ENCODE measurements around the gene CFD. TPM values are rescaled to one million over a fixed set of nuclear protein-coding genes. Genes with fewer than 3 reads are reported as not detected.

The CFD gene
- total RNA-seq, 1 donor from 2014 or later, result not detected

DNA sequence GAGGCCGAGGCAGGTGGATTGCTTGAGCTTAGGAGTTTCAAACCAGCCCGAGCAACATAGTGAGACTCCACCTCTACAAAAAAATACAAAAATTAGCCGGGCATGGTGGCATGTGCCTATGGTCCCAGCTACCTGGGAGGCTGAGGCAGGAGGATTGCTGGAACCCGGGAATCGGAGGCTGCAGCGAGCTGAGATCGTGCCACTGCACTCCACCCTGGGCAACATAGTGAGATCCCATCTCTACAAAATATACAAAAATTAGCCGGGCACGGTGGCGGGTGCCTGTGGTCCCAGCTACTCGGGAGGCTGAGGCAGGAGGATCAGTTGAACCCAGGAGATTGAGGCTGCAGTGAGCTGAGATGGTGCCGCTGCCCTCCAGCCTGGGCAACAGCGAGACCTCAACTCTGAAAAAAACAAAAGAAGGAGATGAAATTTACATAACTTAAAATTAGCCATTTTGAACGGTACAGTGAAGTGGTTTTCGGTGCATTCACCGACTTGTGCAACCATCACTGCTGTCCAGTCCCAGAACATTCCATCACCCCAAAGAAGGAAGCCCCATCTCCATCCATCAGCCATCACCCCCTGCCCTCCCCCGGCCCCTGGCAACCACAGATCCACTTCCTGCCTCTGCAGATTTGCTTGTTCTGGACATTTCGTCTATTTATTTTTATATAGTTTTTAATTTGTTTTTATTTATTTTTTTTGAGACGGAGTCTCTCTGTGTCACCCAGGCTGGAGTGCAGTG lies 33.4 kb upstream of the CFD start:
- Mint-ChIP-seq H3K9me3 (no peaks in the 10 kb centered on the region), H3K27ac (no peak overlapping the region), H3K27me3 (ENCODE audit: insufficient read depth, low read depth) (peaks cover 8% of the 10 kb centered on the region), H3K4me1 (peaks cover 10% of the 10 kb centered on the region), H3K4me3 (no peak overlapping the region), H3K36me3 (no peaks in the 10 kb centered on the region)
- no peak overlapping the region for H3K4me2 ChIP-seq
- H3K27ac ChIP-seq, result no peak overlapping the region
- no peak overlapping the region for H3K4me3 ChIP-seq
- no peaks in the 10 kb centered on the region for H3K36me3 ChIP-seq
- TF ChIP-seq EZH2phosphoT487 (IDR thresholded peaks at IDR 0.05) (no peak), EZH2 (IDR thresholded peaks at IDR 0.05) (no peak)
- TF ChIP-seq, protein P1, sequence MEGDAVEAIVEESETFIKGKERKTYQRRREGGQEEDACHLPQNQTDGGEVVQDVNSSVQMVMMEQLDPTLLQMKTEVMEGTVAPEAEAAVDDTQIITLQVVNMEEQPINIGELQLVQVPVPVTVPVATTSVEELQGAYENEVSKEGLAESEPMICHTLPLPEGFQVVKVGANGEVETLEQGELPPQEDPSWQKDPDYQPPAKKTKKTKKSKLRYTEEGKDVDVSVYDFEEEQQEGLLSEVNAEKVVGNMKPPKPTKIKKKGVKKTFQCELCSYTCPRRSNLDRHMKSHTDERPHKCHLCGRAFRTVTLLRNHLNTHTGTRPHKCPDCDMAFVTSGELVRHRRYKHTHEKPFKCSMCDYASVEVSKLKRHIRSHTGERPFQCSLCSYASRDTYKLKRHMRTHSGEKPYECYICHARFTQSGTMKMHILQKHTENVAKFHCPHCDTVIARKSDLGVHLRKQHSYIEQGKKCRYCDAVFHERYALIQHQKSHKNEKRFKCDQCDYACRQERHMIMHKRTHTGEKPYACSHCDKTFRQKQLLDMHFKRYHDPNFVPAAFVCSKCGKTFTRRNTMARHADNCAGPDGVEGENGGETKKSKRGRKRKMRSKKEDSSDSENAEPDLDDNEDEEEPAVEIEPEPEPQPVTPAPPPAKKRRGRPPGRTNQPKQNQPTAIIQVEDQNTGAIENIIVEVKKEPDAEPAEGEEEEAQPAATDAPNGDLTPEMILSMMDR (IDR thresholded peaks at IDR 0.05), result no peak
- no peak overlapping the region for H3K9ac ChIP-seq
- peaks cover 16% of the 10 kb centered on the region for H3K4me1 ChIP-seq
- no peaks in the 10 kb centered on the region for H3K9me3 ChIP-seq (ENCODE audit: low read depth)
- H3K27me3 ChIP-seq, result no peaks in the 10 kb centered on the region
- no peak for DNase-seq (ENCODE audit: low spot score)
- no peaks in the 10 kb centered on the region for H4K20me1 ChIP-seq (ENCODE audit: low read depth)
- no peak overlapping the region for H2AFZ ChIP-seq (replicated peaks)
- peaks cover 7% of the 10 kb centered on the region for H3K79me2 ChIP-seq (ENCODE audit: low read depth)
- peaks cover 16% of the 10 kb centered on the region for H3F3A ChIP-seq (ENCODE audit: low read depth)

DNA sequence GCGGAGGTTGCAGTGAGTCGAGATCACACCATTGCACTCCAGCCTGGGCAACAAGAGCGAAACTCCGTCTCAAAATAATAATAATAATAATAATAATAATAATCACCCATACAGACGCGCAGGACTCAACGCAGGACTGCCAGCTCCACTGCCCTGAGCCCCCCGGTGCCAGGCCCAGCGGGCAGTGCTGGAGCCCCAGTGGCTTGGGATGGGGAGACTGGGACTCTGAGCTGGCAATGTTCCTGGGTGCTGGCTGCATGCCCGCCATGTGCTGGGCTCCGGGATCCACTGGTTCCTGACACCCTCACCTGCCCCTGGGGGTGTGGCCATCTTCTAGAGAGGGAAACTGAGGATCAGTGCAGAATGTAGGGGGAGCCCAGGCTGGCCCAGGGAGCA lies 32.2 kb upstream of the CFD start:
- no peak for DNase-seq (ENCODE audit: low spot score)
- H3K79me2 ChIP-seq (ENCODE audit: low read depth), result no peaks in the 10 kb centered on the region
- H3K27me3 Mint-ChIP-seq (ENCODE audit: insufficient read depth, low read depth), result peaks cover 8% of the 10 kb centered on the region
- H3F3A ChIP-seq (ENCODE audit: low read depth), result peaks cover 14% of the 10 kb centered on the region
- no peak overlapping the region for H3K4me3 Mint-ChIP-seq
- peaks cover 10% of the 10 kb centered on the region for H3K4me1 Mint-ChIP-seq
- H3K9me3 ChIP-seq (ENCODE audit: low read depth), result no peaks in the 10 kb centered on the region
- no peak overlapping the region for H3K4me3 ChIP-seq
- TF ChIP-seq EZH2phosphoT487 (IDR thresholded peaks at IDR 0.05) (no peak), EZH2 (IDR thresholded peaks at IDR 0.05) (no peak)
- TF ChIP-seq, protein P1 (IDR thresholded peaks at IDR 0.05), result no peak
- no peaks in the 10 kb centered on the region for H4K20me1 ChIP-seq (ENCODE audit: low read depth)
- H3K36me3 Mint-ChIP-seq, result no peaks in the 10 kb centered on the region
- H3K4me1 ChIP-seq, result peaks cover 16% of the 10 kb centered on the region
- no peak overlapping the region for H3K27ac Mint-ChIP-seq
- H3K9ac ChIP-seq, result no peak overlapping the region
- no peaks in the 10 kb centered on the region for H3K27me3 ChIP-seq
- no peak overlapping the region for H3K4me2 ChIP-seq
- no peaks in the 10 kb centered on the region for H3K36me3 ChIP-seq
- H3K9me3 Mint-ChIP-seq, result no peaks in the 10 kb centered on the region
- H2AFZ ChIP-seq (replicated peaks), result no peak overlapping the region
- H3K27ac ChIP-seq, result no peak overlapping the region

DNA sequence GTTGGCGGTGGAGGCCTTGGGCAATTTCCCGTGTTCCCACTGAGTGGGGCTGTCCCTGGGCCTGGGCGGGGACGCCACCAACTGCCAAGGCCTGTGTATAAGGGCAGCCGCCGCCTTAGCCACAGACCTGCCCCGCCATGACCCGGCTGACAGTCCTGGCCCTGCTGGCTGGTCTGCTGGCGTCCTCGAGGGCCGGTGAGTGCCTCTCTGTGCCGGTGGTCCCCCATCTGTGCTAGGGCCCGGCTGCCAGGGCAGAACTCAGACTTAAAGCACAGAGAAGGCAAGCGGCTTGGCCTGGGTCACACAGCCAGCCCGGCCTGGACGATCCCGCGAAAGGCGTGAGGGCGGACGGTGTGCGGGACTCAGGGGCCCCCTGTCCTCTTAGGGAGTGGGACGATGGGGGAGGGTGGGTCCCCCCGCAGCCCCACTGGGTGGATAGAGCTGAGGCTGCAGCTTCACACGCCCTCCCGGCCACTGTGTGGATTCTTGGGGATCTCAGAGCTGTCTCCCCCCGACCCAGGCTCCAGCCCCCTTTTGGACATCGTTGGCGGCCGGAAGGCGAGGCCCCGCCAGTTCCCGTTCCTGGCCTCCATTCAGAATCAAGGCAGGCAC lies 31.6 kb upstream of the CFD start, which contains the start of gene AZU1:
TSS of gene AZU1 (plus strand) at position 128 of the 612 bp plus-strand sequence. CDS start at position 138, 10 bp downstream.
- Mint-ChIP-seq H3K9me3 (no peaks in the 10 kb centered on the region), H3K36me3 (no peaks in the 10 kb centered on the region), H3K4me1 (peaks cover 10% of the 10 kb centered on the region), H3K27ac (no peak within 1 kb of the TSS), H3K4me3 (no peak within 1 kb of the TSS), H3K27me3 (ENCODE audit: insufficient read depth, low read depth) (peaks cover 8% of the 10 kb centered on the region)
- no peaks in the 10 kb centered on the region for H3K27me3 ChIP-seq
- H3K4me2 ChIP-seq, result no peak within 1 kb of the TSS
- H3K9me3 ChIP-seq (ENCODE audit: low read depth), result no peaks in the 10 kb centered on the region
- H3K36me3 ChIP-seq, result no peaks in the 10 kb centered on the region
- no peak within 1 kb of the TSS for H3K27ac ChIP-seq
- H3K4me1 ChIP-seq, result peaks cover 11% of the 10 kb centered on the region
- peaks cover 9% of the 10 kb centered on the region for H3F3A ChIP-seq (ENCODE audit: low read depth)
- no peaks in the 10 kb centered on the region for H4K20me1 ChIP-seq (ENCODE audit: low read depth)
- H2AFZ ChIP-seq (replicated peaks), result no peak within 1 kb of the TSS
- TF ChIP-seq EZH2phosphoT487 (IDR thresholded peaks at IDR 0.05), result no peak
- TF ChIP-seq, protein P1 (IDR thresholded peaks at IDR 0.05), result no peak
- TF ChIP-seq EZH2 (IDR thresholded peaks at IDR 0.05), result no peak
- DNase-seq (ENCODE audit: low spot score), result no peak
- H3K79me2 ChIP-seq (ENCODE audit: low read depth), result no peaks in the 10 kb centered on the region
- H3K4me3 ChIP-seq, result no peak within 1 kb of the TSS
- no peak within 1 kb of the TSS for H3K9ac ChIP-seq
